WERI-Rb-1 (cell line): Measurements from ENCODE around the gene GALT.

Experiments used
- DNase-seq: peaks from one replicate; pipeline ENCODE4 v3.0.0-alpha.2; 2020
- H3K27ac ChIP-seq: fragments of 250-450 bp; sonication (Bioruptor Pico); 2 replicates; pipeline ENCODE4 v1.5.1; 2020; ENCODE audit warnings: mild to moderate bottlenecking, moderate library complexity
- H3K27me3 ChIP-seq: fragments of 250-450 bp; sonication (Bioruptor Pico); 2 replicates; pipeline ENCODE4 v1.5.1; 2021; ENCODE audit warnings: mild to moderate bottlenecking, low read depth, moderate library complexity; ENCODE audit not compliant: insufficient read depth, severe bottlenecking
- H3K36me3 ChIP-seq: fragments of 250-450 bp; sonication (Bioruptor Pico); 2 replicates; pipeline ENCODE4 v1.5.1; 2020; ENCODE audit warnings: mild to moderate bottlenecking, moderate library complexity
- H3K4me3 ChIP-seq: 2 replicates; pipeline ENCODE4 v1.5.1; 2011; ENCODE audit warnings: low read depth, mild to moderate bottlenecking, control low read depth, low read length
- H3K9me3 ChIP-seq: fragments of 250-450 bp; sonication (Bioruptor Pico); 2 replicates; pipeline ENCODE4 v1.5.1; 2021; ENCODE audit warnings: mild to moderate bottlenecking, moderate library complexity; ENCODE audit not compliant: severe bottlenecking
- TF ChIP-seq, protein P1 (sequence below): IDR thresholded peaks from 2 replicates; pipeline ENCODE4 v1.5.1; 2011; ENCODE audit warnings: low read depth, mild to moderate bottlenecking, control low read depth, inconsistent platforms, low read length

Gene GALT

GRCh38 chr9:34606190-34606589 lies 40.3 kb upstream of the GALT start:
- H3K4me3 ChIP-seq = no peak overlapping the region
- H3K27me3 ChIP-seq = no peaks in the 10 kb centered on the region
- no peaks in the 10 kb centered on the region; the same call in 1 of the 2 replicates for H3K36me3 ChIP-seq
- DNase-seq = no peak
- TF ChIP-seq, protein P1, sequence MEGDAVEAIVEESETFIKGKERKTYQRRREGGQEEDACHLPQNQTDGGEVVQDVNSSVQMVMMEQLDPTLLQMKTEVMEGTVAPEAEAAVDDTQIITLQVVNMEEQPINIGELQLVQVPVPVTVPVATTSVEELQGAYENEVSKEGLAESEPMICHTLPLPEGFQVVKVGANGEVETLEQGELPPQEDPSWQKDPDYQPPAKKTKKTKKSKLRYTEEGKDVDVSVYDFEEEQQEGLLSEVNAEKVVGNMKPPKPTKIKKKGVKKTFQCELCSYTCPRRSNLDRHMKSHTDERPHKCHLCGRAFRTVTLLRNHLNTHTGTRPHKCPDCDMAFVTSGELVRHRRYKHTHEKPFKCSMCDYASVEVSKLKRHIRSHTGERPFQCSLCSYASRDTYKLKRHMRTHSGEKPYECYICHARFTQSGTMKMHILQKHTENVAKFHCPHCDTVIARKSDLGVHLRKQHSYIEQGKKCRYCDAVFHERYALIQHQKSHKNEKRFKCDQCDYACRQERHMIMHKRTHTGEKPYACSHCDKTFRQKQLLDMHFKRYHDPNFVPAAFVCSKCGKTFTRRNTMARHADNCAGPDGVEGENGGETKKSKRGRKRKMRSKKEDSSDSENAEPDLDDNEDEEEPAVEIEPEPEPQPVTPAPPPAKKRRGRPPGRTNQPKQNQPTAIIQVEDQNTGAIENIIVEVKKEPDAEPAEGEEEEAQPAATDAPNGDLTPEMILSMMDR = no peak
- H3K27ac ChIP-seq = no peak overlapping the region
- H3K9me3 ChIP-seq = no peaks in the 10 kb centered on the region

GRCh38 chr9:34606905-34607304 lies 39.6 kb upstream of the GALT start:
- Histone ChIP-seq H3K4me3 (no peak overlapping the region), H3K36me3 (no peaks in the 10 kb centered on the region; the same call in 1 of the 2 replicates), H3K27me3 (no peaks in the 10 kb centered on the region), H3K9me3 (no peaks in the 10 kb centered on the region), H3K27ac (no peak overlapping the region)
- TF ChIP-seq, protein P1 = no peak
- no peak for DNase-seq

DNA sequence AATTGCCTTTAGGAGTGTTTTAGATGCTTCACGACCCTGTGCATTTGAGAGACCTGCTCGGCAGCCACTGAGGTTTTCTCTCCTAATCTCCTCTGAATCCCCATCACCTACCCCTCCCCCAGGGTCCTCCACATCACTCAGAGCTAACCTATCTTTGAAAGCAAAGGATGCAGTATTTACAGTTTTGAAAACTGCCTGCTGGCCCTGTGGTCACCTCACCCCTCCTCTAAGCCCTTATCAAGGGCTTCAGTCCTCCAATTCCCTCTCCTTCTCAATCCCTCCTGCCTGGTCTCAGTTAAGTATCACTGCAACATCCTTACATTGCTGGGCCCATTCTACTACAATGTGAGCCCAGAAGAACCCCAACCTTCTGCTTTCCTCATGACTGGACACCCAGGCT lies 39.1 kb upstream of the GALT start:
- no peak for DNase-seq
- Histone ChIP-seq H3K27me3 (no peaks in the 10 kb centered on the region), H3K4me3 (no peak overlapping the region), H3K36me3 (no peaks in the 10 kb centered on the region; the same call in 1 of the 2 replicates), H3K27ac (no peak overlapping the region), H3K9me3 (no peaks in the 10 kb centered on the region)
- TF ChIP-seq, protein P1 = no peak

GRCh38 chr9:34610434-34611206 lies 35.9 kb upstream of the GALT start:
- Histone ChIP-seq H3K36me3 (peaks cover 4% of the 10 kb centered on the region; the same call in 1 of the 2 replicates), H3K4me3 (no peak overlapping the region), H3K9me3 (no peaks in the 10 kb centered on the region), H3K27ac (no peak overlapping the region), H3K27me3 (no peaks in the 10 kb centered on the region)
- DNase-seq = no peak
- TF ChIP-seq, protein P1 = no peak

DNA sequence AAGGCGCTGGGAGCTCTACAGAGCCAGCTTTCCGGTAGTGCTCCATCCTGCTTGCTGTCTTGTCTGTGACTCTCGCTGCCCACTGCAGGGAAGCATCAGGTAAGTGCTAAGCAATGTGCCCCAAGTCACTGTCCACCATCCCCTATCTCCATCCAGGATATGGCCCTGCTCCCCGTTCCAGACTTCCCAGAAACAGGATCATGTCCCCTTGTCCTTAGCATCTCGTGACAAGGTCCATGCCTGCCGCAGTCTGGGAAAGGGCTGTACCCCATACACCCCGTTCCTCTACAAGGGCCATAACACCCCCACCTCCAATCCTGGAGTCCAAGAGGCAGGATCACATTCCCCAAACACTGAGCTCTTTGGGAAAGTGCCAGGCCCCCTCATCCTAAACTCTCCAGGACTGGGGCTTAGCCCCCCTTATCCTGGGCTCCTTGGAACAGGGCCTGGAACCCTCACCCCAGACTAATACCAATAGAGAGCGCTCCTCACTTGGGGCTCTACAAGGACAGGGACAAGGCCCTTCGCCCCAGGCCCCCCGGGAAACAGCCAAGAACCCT lies 35.1 kb upstream of the GALT start:
- H3K27me3 ChIP-seq = no peaks in the 10 kb centered on the region
- peak overlapping the region; percentile 93 for H3K27ac ChIP-seq
- no peaks in the 10 kb centered on the region for H3K9me3 ChIP-seq
- TF ChIP-seq, protein P1 = no peak
- peaks cover 4% of the 10 kb centered on the region; the same call in 1 of the 2 replicates for H3K36me3 ChIP-seq
- DNase-seq = no peak
- H3K4me3 ChIP-seq = peak overlapping the region; percentile 93
